H9 (cell line): ENCODE results near the gene CRK. TPM values are rescaled to one million over a fixed set of nuclear protein-coding genes. Genes with fewer than 3 reads are reported as not detected.

ENCODE experiments used
- DNase-seq: peaks from one replicate; pipeline ENCODE4 v3.0.0-alpha.2; 2017
- H2AFZ ChIP-seq: one replicate; pipeline ENCODE4 v1.6.1; 2013; ENCODE audit warnings: mild to moderate bottlenecking, low read length, control low read depth, moderate library complexity
- H2AK5ac ChIP-seq: 2 replicates; pipeline ENCODE4 v1.6.1; 2013; ENCODE audit warnings: low read length, control low read depth, mixed read lengths; ENCODE audit not compliant: insufficient read length
- H2BK120ac ChIP-seq: one replicate; pipeline ENCODE4 v1.6.1; 2013; ENCODE audit warnings: low read depth, mild to moderate bottlenecking, low read length, control low read depth, inconsistent platforms; ENCODE audit not compliant: poor library complexity, severe bottlenecking
- H2BK12ac ChIP-seq: 2 replicates; pipeline ENCODE4 v1.6.1; 2013; ENCODE audit warnings: low read length, control low read depth, mixed read lengths, low read depth; ENCODE audit not compliant: insufficient read length
- H2BK15ac ChIP-seq: 2 replicates; pipeline ENCODE4 v1.6.1; 2013; ENCODE audit warnings: low read depth, low read length, control low read depth
- H2BK20ac ChIP-seq: one replicate; pipeline ENCODE4 v1.6.1; 2013; ENCODE audit warnings: low read depth, mild to moderate bottlenecking, low read length, control low read depth, inconsistent platforms; ENCODE audit not compliant: poor library complexity, severe bottlenecking
- H2BK5ac ChIP-seq: 2 replicates; pipeline ENCODE4 v1.6.1; 2013; ENCODE audit warnings: low read length, control low read depth, mixed read lengths; ENCODE audit not compliant: insufficient read length
- H3K14ac ChIP-seq: 2 replicates; pipeline ENCODE4 v1.6.1; 2013; ENCODE audit warnings: low read length, control low read depth; ENCODE audit not compliant: insufficient read depth
- H3K18ac ChIP-seq: 2 replicates; pipeline ENCODE4 v1.6.1; 2013; ENCODE audit warnings: low read depth, mild to moderate bottlenecking, mixed read lengths, low read length, control low read depth; ENCODE audit not compliant: insufficient read length
- H3K23ac ChIP-seq: 2 replicates; pipeline ENCODE4 v1.6.1; 2013; ENCODE audit warnings: low read length, control low read depth, mixed read lengths, low read depth; ENCODE audit not compliant: insufficient read length
- H3K23me2 ChIP-seq: 2 replicates; pipeline ENCODE4 v1.6.1; 2013; ENCODE audit warnings: low read depth, mild to moderate bottlenecking, mixed read lengths, low read length, control low read depth; ENCODE audit not compliant: insufficient read length, poor library complexity, severe bottlenecking
- H3K27ac ChIP-seq: 2 replicates; pipeline ENCODE4 v1.5.1; 2013; ENCODE audit warnings: low read length, control low read depth, mixed read lengths, low read depth; ENCODE audit not compliant: insufficient read length
- H3K27me3 ChIP-seq: 2 replicates; pipeline ENCODE4 v1.6.1; 2013; ENCODE audit warnings: low read length, control low read depth, inconsistent platforms; ENCODE audit not compliant: insufficient read depth
- H3K4ac ChIP-seq: 2 replicates; pipeline ENCODE4 v1.6.1; 2013; ENCODE audit warnings: low read depth, mild to moderate bottlenecking, control low read depth, inconsistent platforms, low read length, moderate library complexity
- H3K4me1 ChIP-seq: 2 replicates; pipeline ENCODE4 v1.6.1; 2013; ENCODE audit warnings: low read length, control low read depth, inconsistent platforms; ENCODE audit not compliant: insufficient read depth
- H3K4me2 ChIP-seq: 2 replicates; pipeline ENCODE4 v1.6.1; 2013; ENCODE audit warnings: low read length, control low read depth, mixed read lengths; ENCODE audit not compliant: insufficient read length, insufficient read depth
- H3K56ac ChIP-seq: 2 replicates; pipeline ENCODE4 v1.6.1; 2013; ENCODE audit warnings: low read depth, mild to moderate bottlenecking, mixed read lengths, low read length, control low read depth; ENCODE audit not compliant: insufficient read length
- H3K79me1 ChIP-seq: 2 replicates; pipeline ENCODE4 v1.6.1; 2013; ENCODE audit warnings: low read depth, mild to moderate bottlenecking, moderate library complexity, low read length, control low read depth, inconsistent platforms; ENCODE audit not compliant: insufficient read depth, poor library complexity, severe bottlenecking
- H3K79me2 ChIP-seq: 2 replicates; pipeline ENCODE4 v1.6.1; 2013; ENCODE audit warnings: low read length, control low read depth, inconsistent platforms; ENCODE audit not compliant: insufficient read depth
- H3K9ac ChIP-seq: 2 replicates; pipeline ENCODE4 v1.6.1; 2013; ENCODE audit warnings: low read length, control low read depth, mixed read lengths; ENCODE audit not compliant: insufficient read length; ENCODE audit errors: extremely low read depth
- H3K9me3 ChIP-seq: one replicate; pipeline ENCODE4 v1.6.1; 2013; ENCODE audit warnings: low read depth, low read length, inconsistent platforms; ENCODE audit not compliant: control insufficient read depth
- H3T11ph ChIP-seq: one replicate; pipeline ENCODE4 v1.6.1; 2013; ENCODE audit warnings: mild to moderate bottlenecking, low read length, control low read depth, inconsistent platforms
- H4K20me1 ChIP-seq: one replicate; pipeline ENCODE4 v1.6.1; 2013; ENCODE audit not compliant: control insufficient read depth, insufficient read length, insufficient read depth
- H4K5ac ChIP-seq: 2 replicates; pipeline ENCODE4 v1.6.1; 2013; ENCODE audit warnings: low read depth, mild to moderate bottlenecking, mixed read lengths, low read length, control low read depth; ENCODE audit not compliant: insufficient read length
- H4K8ac ChIP-seq: replicated peaks from 2 replicates; pipeline ENCODE4 v1.6.1; 2013; ENCODE audit warnings: low read length, control low read depth, mixed read lengths, low read depth; ENCODE audit not compliant: insufficient read length
- H4K91ac ChIP-seq: 2 replicates; pipeline ENCODE4 v1.6.1; 2013; ENCODE audit warnings: low read depth, mild to moderate bottlenecking, moderate library complexity, mixed read lengths, low read length, control low read depth; ENCODE audit not compliant: insufficient read length
- H3K27ac Mint-ChIP-seq, 3 experiments: 2 replicates in 2 of 3; 3 replicates in 1 of 3; pipeline ENCODE4 v1.8.0; 2020 to 2021; ENCODE audit warnings: mixed read lengths in 3 of 3, mild to moderate bottlenecking in 1 of 3, moderate library complexity in 1 of 3
- H3K27me3 Mint-ChIP-seq: 2 replicates; pipeline ENCODE4 v1.8.0; 2021; ENCODE audit warnings: low read depth, mild to moderate bottlenecking, moderate library complexity, mixed read lengths
- H3K36me3 Mint-ChIP-seq, 3 experiments: 2 replicates in 2 of 3; 3 replicates in 1 of 3; pipeline ENCODE4 v1.8.0; 2020 to 2021; ENCODE audit warnings: low read depth in 3 of 3, mixed read lengths in 3 of 3; ENCODE audit not compliant: insufficient read depth in 1 of 3
- H3K4me1 Mint-ChIP-seq, 2 experiments: 2 replicates each; pipeline ENCODE4 v1.8.0; 2020; ENCODE audit warnings: mixed read lengths in 2 of 2
- H3K4me3 Mint-ChIP-seq, 2 experiments: 2 replicates in 1 of 2; 3 replicates in 1 of 2; pipeline ENCODE4 v1.8.0; 2020 to 2021; ENCODE audit warnings: mild to moderate bottlenecking in 2 of 2, mixed read lengths in 2 of 2, moderate library complexity in 1 of 2
- H3K9me3 Mint-ChIP-seq, 2 experiments: 2 replicates in 1 of 2; 3 replicates in 1 of 2; pipeline ENCODE4 v1.8.0; 2020; ENCODE audit warnings: mild to moderate bottlenecking in 2 of 2, mixed read lengths in 2 of 2, moderate library complexity in 1 of 2
- CTCF ChIP-seq: fragments of 200-600 bp; sonication (generic); conservative IDR thresholded peaks from 3 replicates; pipeline ENCODE4 v1.8.0; 2021; ENCODE audit warnings: antibody characterized with exemption, mild to moderate bottlenecking
- WGBS: extraction: QIAGEN DNeasy Blood & Tissue Kit; methylation state at CpG from one replicate; pipeline ENCODE4 v1.1.7; 2013; ENCODE audit warnings: missing lambda C conversion rate, low lambda C conversion rate, mixed read lengths; ENCODE audit not compliant: insufficient read length; ENCODE audit errors: extremely low coverage; 5-methylcytosine and 5-hydroxymethylcytosine counted together
- total RNA-seq: library from RNA; stranded (reverse); gene quantifications from 2 replicates; pipeline ENCODE4 v1.2.1, GENCODE V29; 2021

Gene CRK
- total RNA-seq, 1 experiment from 2014 or later: 58.9 TPM

- peak; percentile 65 for DNase-seq
- Histone ChIP-seq H2BK12ac (no peak overlapping the region), H4K5ac (no peak overlapping the region), H2BK120ac (no peak overlapping the region), H4K91ac (no peak overlapping the region), H2AFZ (no peak overlapping the region), H3K56ac (no peak overlapping the region), H2BK20ac (no peak overlapping the region), H3K4me2 (peak overlapping the region; percentile 52), H3K79me1 (no peaks in the 10 kb centered on the region), H3K79me2 (no peaks in the 10 kb centered on the region), H3K4ac (no peak overlapping the region), H3K27ac (no peak overlapping the region), H3K14ac (no peak overlapping the region), H3K18ac (peak overlapping the region; percentile 37), H3K4me1 (no peaks in the 10 kb centered on the region), H3K23ac (no peak overlapping the region), H2BK15ac (no peak overlapping the region), H3K9ac (no peak overlapping the region), H3K9me3 (no peaks in the 10 kb centered on the region), H4K8ac (no peak overlapping the region), H4K20me1 (no peaks in the 10 kb centered on the region), H3K23me2 (peaks cover 17% of the 10 kb centered on the region), H3T11ph (no peak overlapping the region), H2AK5ac (no peak overlapping the region), H3K27me3 (no peaks in the 10 kb centered on the region), H2BK5ac (no peak overlapping the region)
- no peak overlapping the region for H3K27ac Mint-ChIP-seq
- H3K4me1 Mint-ChIP-seq: peaks cover 26 to 35% of the 10 kb centered on the region in 2 experiments
- no CpG with 5 or more reads among the region's 127 CpGs for WGBS
- H3K4me3 Mint-ChIP-seq: peak overlapping the region; percentile 77 to 87; a peak in 4 of 5 replicates
- TF ChIP-seq CTCF: no peak
- peaks cover 0 to 3% of the 10 kb centered on the region in 2 experiments; a peak in 2 of 5 replicates for H3K9me3 Mint-ChIP-seq
- H3K36me3 Mint-ChIP-seq: peaks cover 2 to 35% (median 29%) of the 10 kb centered on the region in 3 experiments; a peak in 6 of 7 replicates
- peaks cover 4% of the 10 kb centered on the region; the same call in 1 of the 2 replicates for H3K27me3 Mint-ChIP-seq
Measured at GRCh38 chr17:1485423-1486376, 29.7 kb upstream of the CRK start.
